Natural killer cell (primary cell): Measurements from ENCODE around the gene RASGRF2. TPM values are rescaled to one million over a fixed set of nuclear protein-coding genes. Genes with fewer than 3 reads are reported as not detected.

ENCODE experiments used
- ATAC-seq, 3 donors: fragments of 150-1000 bp in 2 of 3; fragments of 200-7000 bp in 1 of 3; cut with Tn5 transposase; 1 replicate in 1 of 3; 2 replicates in 2 of 3; pipeline ENCODE4 v1.10.0; 2021; ENCODE audit warnings: mild to moderate bottlenecking in 2 of 3, moderate library complexity in 2 of 3
- DNase-seq, 2 donors: peaks; one replicate each; pipeline versions ENCODE4 v3.0.0 to v3.0.0-alpha.2; 2013 to 2021; ENCODE audit warnings: mixed read lengths in 1 of 2
- H3K27ac ChIP-seq: one replicate; pipeline ENCODE4 v1.5.1; 2013; ENCODE audit warnings: mild to moderate bottlenecking, low read length
- H3K27me3 ChIP-seq: one replicate; pipeline ENCODE4 v1.6.1; 2013; ENCODE audit warnings: low read length; ENCODE audit not compliant: control insufficient read depth, insufficient read depth
- H3K36me3 ChIP-seq: one replicate; pipeline ENCODE4 v1.6.1; 2013; ENCODE audit warnings: low read length; ENCODE audit not compliant: control insufficient read depth, insufficient read depth
- H3K4me1 ChIP-seq: one replicate; pipeline ENCODE4 v1.6.1; 2013; ENCODE audit warnings: low read length; ENCODE audit not compliant: control insufficient read depth, insufficient read depth
- H3K4me3 ChIP-seq: one replicate; pipeline ENCODE4 v1.5.1; 2013; ENCODE audit warnings: low read length
- H3K9me3 ChIP-seq: one replicate; pipeline ENCODE4 v1.6.1; 2013; ENCODE audit warnings: low read length; ENCODE audit not compliant: control insufficient read depth, insufficient read depth
- H3K27ac Mint-ChIP-seq, 2 donors: one replicate each; pipeline ENCODE4 v1.8.0; 2022; ENCODE audit warnings: mild to moderate bottlenecking in 2 of 2, mixed read lengths in 2 of 2, moderate library complexity in 1 of 2
- H3K27me3 Mint-ChIP-seq, 2 donors: one replicate each; pipeline ENCODE4 v1.8.0; 2022; ENCODE audit warnings: low read depth in 2 of 2, mixed read lengths in 2 of 2
- H3K36me3 Mint-ChIP-seq: one replicate; pipeline ENCODE4 v1.8.0; 2022; ENCODE audit warnings: mixed read lengths
- H3K4me1 Mint-ChIP-seq, 2 donors: one replicate each; pipeline ENCODE4 v1.8.0; 2022; ENCODE audit warnings: mixed read lengths in 2 of 2
- H3K4me3 Mint-ChIP-seq: one replicate; pipeline ENCODE4 v1.8.0; 2022; ENCODE audit warnings: mild to moderate bottlenecking, moderate library complexity, mixed read lengths
- H3K9me3 Mint-ChIP-seq, 2 donors: one replicate each; pipeline ENCODE4 v1.8.0; 2022; ENCODE audit warnings: mixed read lengths in 2 of 2
- WGBS: methylation state at CpG from one replicate; pipeline ENCODE4 v1.1.7; 2013; ENCODE audit warnings: missing lambda C conversion rate; ENCODE audit not compliant: insufficient coverage; 5-methylcytosine and 5-hydroxymethylcytosine counted together
- intact Hi-C: fragments of 100-400 bp; cut with micrococcal nuclease; formaldehyde crosslinking; loops from one replicate; pipeline ENCODE4 v1.14.2; 2022
- total RNA-seq, 4 donors: library from RNA; stranded (reverse); fragments of 120-200 nt in 1 of 4; gene quantifications; one replicate each; pipeline versions ENCODE4 v1.2.3 to v1.2.4, GENCODE V29; 2013 to 2022
- TF ChIP-seq, protein P1 (sequence below): fragments of 200-600 bp; IDR thresholded peaks from one replicate; pipeline ENCODE4 v1.8.0; 2022; ENCODE audit warnings: antibody characterized with exemption

RASGRF2 gene
- total RNA-seq, 3 donors from 2014 or later (not counting 1 experiment from before 2014, with no cell fraction given) = 5.6 to 10.1 (median 6.1) TPM

DNA sequence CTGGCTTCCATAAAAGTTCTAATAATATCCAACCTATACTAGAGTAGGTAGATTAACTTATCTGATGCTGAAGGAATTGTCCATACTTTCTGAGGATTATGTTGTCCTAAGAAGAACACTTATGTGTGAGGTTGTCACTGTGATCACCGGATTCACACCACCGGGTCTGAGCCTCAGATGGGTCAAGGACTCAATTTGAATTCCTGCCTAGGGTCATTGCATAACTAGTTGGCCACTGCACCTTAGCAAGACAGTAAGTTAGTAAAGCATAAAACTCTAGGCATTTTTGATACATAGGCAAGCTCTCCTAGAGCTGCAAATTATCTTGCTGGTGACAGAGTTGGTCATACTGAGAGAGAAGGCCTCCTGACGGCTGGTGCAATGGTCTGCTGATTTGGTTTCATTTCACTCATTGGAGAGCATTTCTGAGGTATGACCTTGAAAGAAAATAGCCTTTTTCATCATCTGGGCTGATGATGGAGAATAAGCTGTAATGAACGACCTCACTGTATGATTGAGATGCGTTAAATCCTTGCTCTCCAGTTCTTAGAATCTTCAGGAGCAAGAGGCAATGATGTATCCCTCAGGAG lies 200.9 kb downstream of the RASGRF2 start:
- TF ChIP-seq, protein P1, sequence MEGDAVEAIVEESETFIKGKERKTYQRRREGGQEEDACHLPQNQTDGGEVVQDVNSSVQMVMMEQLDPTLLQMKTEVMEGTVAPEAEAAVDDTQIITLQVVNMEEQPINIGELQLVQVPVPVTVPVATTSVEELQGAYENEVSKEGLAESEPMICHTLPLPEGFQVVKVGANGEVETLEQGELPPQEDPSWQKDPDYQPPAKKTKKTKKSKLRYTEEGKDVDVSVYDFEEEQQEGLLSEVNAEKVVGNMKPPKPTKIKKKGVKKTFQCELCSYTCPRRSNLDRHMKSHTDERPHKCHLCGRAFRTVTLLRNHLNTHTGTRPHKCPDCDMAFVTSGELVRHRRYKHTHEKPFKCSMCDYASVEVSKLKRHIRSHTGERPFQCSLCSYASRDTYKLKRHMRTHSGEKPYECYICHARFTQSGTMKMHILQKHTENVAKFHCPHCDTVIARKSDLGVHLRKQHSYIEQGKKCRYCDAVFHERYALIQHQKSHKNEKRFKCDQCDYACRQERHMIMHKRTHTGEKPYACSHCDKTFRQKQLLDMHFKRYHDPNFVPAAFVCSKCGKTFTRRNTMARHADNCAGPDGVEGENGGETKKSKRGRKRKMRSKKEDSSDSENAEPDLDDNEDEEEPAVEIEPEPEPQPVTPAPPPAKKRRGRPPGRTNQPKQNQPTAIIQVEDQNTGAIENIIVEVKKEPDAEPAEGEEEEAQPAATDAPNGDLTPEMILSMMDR = no peak
- Histone ChIP-seq H3K27ac (no peak overlapping the region), H3K4me1 (no peaks in the 10 kb centered on the region), H3K9me3 (no peaks in the 10 kb centered on the region), H3K4me3 (no peak overlapping the region), H3K36me3 (no peaks in the 10 kb centered on the region), H3K27me3 (no peaks in the 10 kb centered on the region)
- ATAC-seq = no peak
- intact Hi-C loops = no loop called here
- H3K36me3 Mint-ChIP-seq = peaks cover 8% of the 10 kb centered on the region
- H3K9me3 Mint-ChIP-seq = peaks cover 0 to 1% of the 10 kb centered on the region in 2 donors
- peaks cover 0 to 1% of the 10 kb centered on the region in 2 donors for H3K27me3 Mint-ChIP-seq
- H3K4me1 Mint-ChIP-seq = peaks cover 0 to 7% of the 10 kb centered on the region in 2 donors
- DNase-seq = no peak
- no peak overlapping the region for H3K4me3 Mint-ChIP-seq
- 92% methylated on average over 5 of the region's 5 CpGs for WGBS
- no peak overlapping the region for H3K27ac Mint-ChIP-seq

- WGBS = 92% methylated on average over 9 of the region's 9 CpGs
- H3K9me3 Mint-ChIP-seq = no peaks in the 10 kb centered on the region
- H3K4me3 Mint-ChIP-seq = no peak overlapping the region
- H3K4me1 ChIP-seq = no peaks in the 10 kb centered on the region
- H3K4me3 ChIP-seq = no peak overlapping the region
- no peaks in the 10 kb centered on the region for H3K27me3 Mint-ChIP-seq
- H3K9me3 ChIP-seq = no peaks in the 10 kb centered on the region
- intact Hi-C loops = no loop called here
- no peaks in the 10 kb centered on the region for H3K27me3 ChIP-seq
- peaks cover 0 to 7% of the 10 kb centered on the region in 2 donors for H3K4me1 Mint-ChIP-seq
- DNase-seq = no peak
- H3K36me3 ChIP-seq = no peaks in the 10 kb centered on the region
- no peak overlapping the region for H3K27ac Mint-ChIP-seq
- H3K36me3 Mint-ChIP-seq = no peaks in the 10 kb centered on the region
- H3K27ac ChIP-seq = no peak overlapping the region
- TF ChIP-seq, protein P1 = no peak
- ATAC-seq = no peak
Measured at GRCh38 chr5:81162501-81162900, 202.3 kb downstream of the RASGRF2 start.

DNA sequence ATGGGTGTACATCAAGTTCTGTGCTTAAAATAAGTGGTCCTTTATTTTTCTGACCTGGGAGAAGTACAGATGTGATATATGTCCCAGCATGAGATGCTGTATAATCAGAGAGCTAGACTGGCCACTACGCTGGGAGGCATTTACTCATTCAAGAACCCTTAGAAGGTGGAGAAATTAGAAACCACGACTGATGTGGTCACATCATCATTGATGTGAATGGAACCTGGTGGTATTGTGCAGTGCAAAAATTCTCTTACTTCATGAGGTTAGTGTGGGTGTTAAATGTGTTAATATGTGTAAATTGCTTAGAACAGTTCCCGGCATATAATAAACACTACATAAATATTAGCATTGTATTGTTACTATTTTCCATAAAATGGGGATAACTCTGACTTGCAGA lies 203.5 kb downstream of the RASGRF2 start:
- Mint-ChIP-seq H3K27me3 (peaks cover 0 to under 1% of the 10 kb centered on the region in 2 donors), H3K36me3 (no peaks in the 10 kb centered on the region), H3K27ac (no peak overlapping the region), H3K9me3 (no peaks in the 10 kb centered on the region), H3K4me3 (no peak overlapping the region), H3K4me1 (peaks cover 0 to 7% of the 10 kb centered on the region in 2 donors)
- H3K27me3 ChIP-seq = no peaks in the 10 kb centered on the region
- no peak overlapping the region for H3K27ac ChIP-seq
- H3K4me3 ChIP-seq = no peak overlapping the region
- no peaks in the 10 kb centered on the region for H3K9me3 ChIP-seq
- H3K36me3 ChIP-seq = no peaks in the 10 kb centered on the region
- ATAC-seq (peak in 2 of 3 donors; percentile 24 to 57), DNase-seq (no peak)
- no peaks in the 10 kb centered on the region for H3K4me1 ChIP-seq
- intact Hi-C loops = no loop called here
- WGBS = 53% methylated on average over 2 of the region's 3 CpGs
- TF ChIP-seq, protein P1 = no peak

GRCh38 chr5:81164476-81164875 lies 204.3 kb downstream of the RASGRF2 start:
- DNase-seq = no peak
- Histone ChIP-seq H3K9me3 (no peaks in the 10 kb centered on the region), H3K27me3 (no peaks in the 10 kb centered on the region), H3K4me1 (no peaks in the 10 kb centered on the region), H3K4me3 (no peak overlapping the region), H3K36me3 (no peaks in the 10 kb centered on the region), H3K27ac (no peak overlapping the region)
- ATAC-seq = no peak
- 79% methylated on average over 2 of the region's 2 CpGs for WGBS
- H3K9me3 Mint-ChIP-seq = no peaks in the 10 kb centered on the region
- TF ChIP-seq, protein P1 = no peak
- no peak overlapping the region for H3K4me3 Mint-ChIP-seq
- no peaks in the 10 kb centered on the region for H3K36me3 Mint-ChIP-seq
- H3K27me3 Mint-ChIP-seq = peaks cover 0 to 3% of the 10 kb centered on the region in 2 donors
- no peak overlapping the region for H3K27ac Mint-ChIP-seq
- H3K4me1 Mint-ChIP-seq = peaks cover 0 to 7% of the 10 kb centered on the region in 2 donors
- intact Hi-C loops = no loop called here
